ENCODE data around the gene GATAD2A. TPM values are rescaled to one million over a fixed set of nuclear protein-coding genes. Genes with fewer than 3 reads are reported as not detected.

The GATAD2A gene
- total RNA-seq, 3 donors from 2014 or later: 89.3 to 117 (median 107) TPM

DNA sequence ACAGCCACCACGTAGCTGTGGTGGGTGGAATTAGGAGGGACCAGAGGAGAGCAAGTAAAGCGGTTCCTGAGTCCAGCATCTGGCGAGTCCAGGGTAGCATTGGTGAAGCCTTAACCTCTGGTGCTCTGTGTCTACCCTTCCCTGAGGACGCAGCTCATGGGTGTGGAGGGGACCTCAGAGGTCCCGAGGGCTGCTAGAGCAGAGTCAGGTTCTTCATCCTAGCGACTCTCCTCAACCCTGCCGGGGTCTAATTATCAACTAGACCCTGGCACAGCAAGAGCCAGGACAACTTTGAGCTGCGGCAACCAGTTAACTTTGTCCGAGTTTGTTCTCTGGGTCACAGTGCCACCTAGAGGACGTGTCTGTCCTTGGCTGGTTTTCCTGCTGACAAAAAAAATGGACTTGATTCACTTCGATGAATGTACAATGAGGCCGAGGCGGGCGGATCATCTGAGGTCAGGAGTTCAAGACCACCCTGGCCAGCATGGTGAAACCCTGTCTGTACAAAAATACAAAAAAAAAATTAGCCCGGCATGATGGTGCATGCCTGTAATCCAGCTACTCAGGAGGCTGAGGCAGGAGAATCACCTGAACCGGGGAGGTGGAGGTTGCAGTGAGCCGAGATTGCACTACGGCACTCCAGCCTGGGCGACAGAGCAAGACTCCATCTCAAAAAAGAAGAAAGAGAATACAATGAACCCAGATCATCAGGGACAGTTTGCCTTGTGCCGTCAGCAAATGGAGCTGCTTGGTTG lies 84.9 kb downstream of the GATAD2A start:
- TF ChIP-seq, protein P1, sequence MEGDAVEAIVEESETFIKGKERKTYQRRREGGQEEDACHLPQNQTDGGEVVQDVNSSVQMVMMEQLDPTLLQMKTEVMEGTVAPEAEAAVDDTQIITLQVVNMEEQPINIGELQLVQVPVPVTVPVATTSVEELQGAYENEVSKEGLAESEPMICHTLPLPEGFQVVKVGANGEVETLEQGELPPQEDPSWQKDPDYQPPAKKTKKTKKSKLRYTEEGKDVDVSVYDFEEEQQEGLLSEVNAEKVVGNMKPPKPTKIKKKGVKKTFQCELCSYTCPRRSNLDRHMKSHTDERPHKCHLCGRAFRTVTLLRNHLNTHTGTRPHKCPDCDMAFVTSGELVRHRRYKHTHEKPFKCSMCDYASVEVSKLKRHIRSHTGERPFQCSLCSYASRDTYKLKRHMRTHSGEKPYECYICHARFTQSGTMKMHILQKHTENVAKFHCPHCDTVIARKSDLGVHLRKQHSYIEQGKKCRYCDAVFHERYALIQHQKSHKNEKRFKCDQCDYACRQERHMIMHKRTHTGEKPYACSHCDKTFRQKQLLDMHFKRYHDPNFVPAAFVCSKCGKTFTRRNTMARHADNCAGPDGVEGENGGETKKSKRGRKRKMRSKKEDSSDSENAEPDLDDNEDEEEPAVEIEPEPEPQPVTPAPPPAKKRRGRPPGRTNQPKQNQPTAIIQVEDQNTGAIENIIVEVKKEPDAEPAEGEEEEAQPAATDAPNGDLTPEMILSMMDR (IDR thresholded peaks at IDR 0.05): peak; percentile 70
- ATAC-seq: peak; percentile 65

DNA sequence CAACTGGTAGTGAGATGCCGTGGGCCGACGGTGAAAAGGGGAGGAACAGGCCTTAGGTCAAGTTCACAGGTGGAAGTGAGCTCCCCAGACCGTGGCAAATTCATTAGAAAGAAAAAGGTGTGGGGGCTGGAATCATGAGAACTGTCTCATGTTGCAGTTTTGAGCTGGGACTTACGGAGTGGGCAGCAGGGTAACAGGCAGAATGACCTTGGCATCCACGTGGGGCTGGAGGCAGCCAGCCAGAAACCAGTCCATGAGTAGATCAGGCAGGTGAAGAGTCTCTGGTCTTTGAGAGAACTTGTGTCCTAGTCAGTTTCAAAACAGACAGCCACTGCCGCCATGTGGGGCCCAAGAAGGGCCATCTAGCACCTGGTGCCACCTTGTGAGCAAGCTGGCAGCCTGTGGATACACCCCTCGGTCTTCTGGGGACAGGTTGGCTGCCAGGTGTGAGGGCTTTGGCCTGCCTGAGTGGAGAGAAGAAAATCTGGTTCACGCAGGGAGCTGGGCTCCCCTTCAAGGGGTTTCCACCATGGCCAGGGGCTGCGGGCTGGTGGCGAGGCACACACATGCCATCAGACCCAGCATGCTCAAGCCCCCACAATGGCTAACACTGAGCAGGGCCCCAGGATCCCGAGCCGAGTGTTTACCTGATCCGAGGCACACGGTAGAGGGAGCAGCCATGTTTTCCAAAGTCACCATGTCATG lies 86.0 kb downstream of the GATAD2A start:
- H3K9me3 ChIP-seq: no peaks in the 10 kb centered on the region
- peaks cover 8% of the 10 kb centered on the region for H3K36me3 ChIP-seq (ENCODE audit: low read depth)
- DNase-seq: peak in 1 of 3 donors; percentile 43
- peaks cover 43% of the 10 kb centered on the region for H3K4me1 ChIP-seq (ENCODE audit: low read depth)
- no peak for ATAC-seq
- TF ChIP-seq, protein P1 (IDR thresholded peaks at IDR 0.05): no peak
- intact Hi-C loops (cut with DNase I, micrococcal nuclease): loop anchor here (5.0 to 10.0 kb wide), 2 partner anchors 124 to 127 kb away; no protein-coding TSS in a partner anchor
- H3K4me3 ChIP-seq: no peak overlapping the region

More for the DNA sequence above, 84.9 kb downstream of the GATAD2A start:
- Histone ChIP-seq H3K4me1 (ENCODE audit: low read depth) (peaks cover 47% of the 10 kb centered on the region), H3K9me3 (no peaks in the 10 kb centered on the region), H3K36me3 (ENCODE audit: low read depth) (no peaks in the 10 kb centered on the region), H3K4me3 (no peak overlapping the region)
- intact Hi-C loops (cut with DNase I, micrococcal nuclease): loop anchor here (5.0 to 10.0 kb wide), 2 partner anchors 123 to 126 kb away; no protein-coding TSS in a partner anchor
- DNase-seq: peak; percentile 69 to 89 (median 78)

DNA sequence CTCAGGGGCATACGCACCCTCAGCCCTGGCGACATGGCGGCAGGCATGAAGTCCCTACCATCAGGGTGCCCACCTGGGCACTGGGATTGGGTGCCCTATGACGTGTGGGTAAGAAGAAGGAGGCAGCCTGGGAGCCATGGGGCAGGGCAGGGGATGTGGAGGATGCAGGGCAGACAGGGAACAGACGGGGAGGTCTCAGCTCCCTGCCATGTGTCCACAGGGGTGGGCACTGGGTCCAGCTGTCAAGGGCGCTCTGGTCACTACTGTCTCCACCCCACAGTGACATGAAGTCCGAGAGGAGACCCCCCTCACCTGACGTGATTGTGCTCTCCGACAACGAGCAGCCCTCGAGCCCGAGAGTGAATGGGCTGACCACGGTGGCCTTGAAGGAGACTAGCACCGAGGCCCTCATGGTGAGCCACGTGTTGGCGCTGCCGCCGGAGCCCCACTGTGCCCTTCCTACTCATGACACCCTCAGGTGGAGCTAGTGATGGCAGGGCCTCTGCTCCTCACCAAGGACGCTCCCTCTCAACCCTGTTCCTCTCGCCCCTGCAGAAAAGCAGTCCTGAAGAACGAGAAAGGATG lies 86.6 kb downstream of the GATAD2A start:
- no peak overlapping the region for H3K4me3 ChIP-seq
- H3K9me3 ChIP-seq: no peaks in the 10 kb centered on the region
- peaks cover 11% of the 10 kb centered on the region for H3K36me3 ChIP-seq (ENCODE audit: low read depth)
- ATAC-seq (no peak), DNase-seq (peak in 1 of 3 donors; percentile 46)
- TF ChIP-seq, protein P1 (IDR thresholded peaks at IDR 0.05): no peak
- H3K4me1 ChIP-seq (ENCODE audit: low read depth): peaks cover 38% of the 10 kb centered on the region
- intact Hi-C loops (cut with DNase I, micrococcal nuclease): loop anchor here (5.0 to 10.0 kb wide), 2 partner anchors 125 to 127 kb away; no protein-coding TSS in a partner anchor

DNA sequence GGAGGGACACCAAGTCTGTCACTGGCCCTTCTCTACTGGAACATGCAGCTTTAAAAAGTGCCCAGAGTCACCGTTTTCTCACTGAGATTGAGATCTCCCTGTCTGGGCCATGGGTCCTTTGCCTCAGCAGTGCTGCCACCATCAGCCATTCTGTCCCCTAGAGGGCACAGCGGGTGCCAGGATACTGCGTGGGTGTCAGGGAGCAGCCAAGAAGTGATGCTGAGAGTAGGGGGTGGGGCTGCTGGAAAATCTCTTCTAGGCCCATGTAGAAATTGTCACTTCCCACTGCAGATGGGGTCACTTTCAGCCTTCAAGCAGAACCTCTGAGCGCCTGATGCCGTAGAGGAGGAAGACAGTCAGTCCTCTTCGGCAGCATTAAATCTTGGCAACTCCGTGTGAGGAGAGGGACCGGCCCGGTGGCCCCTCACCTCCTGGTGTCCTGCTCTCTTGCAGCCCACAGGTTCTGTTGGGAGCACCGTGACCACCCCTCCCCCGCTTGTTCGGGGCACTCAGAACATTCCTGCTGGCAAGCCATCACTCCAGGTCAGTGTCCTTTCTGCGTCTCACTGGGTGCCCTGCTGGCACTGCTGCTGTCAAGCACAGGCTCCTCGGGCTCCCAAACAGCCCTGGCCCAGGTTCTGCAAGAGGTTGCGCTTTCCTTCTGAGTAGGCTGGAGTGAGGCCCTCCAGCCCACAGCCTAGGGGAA lies 88.5 kb downstream of the GATAD2A start:
- TF ChIP-seq, protein P1 (IDR thresholded peaks at IDR 0.05): no peak
- H3K4me3 ChIP-seq: no peak overlapping the region
- no peaks in the 10 kb centered on the region for H3K9me3 ChIP-seq
- peaks cover 14% of the 10 kb centered on the region for H3K36me3 ChIP-seq (ENCODE audit: low read depth)
- intact Hi-C loops (cut with DNase I, micrococcal nuclease): loop anchor here (5.0 to 10.0 kb wide), 2 partner anchors 127 to 129 kb away; no protein-coding TSS in a partner anchor
- peaks cover 19% of the 10 kb centered on the region for H3K4me1 ChIP-seq (ENCODE audit: low read depth)
- ATAC-seq (no peak), DNase-seq (no peak)

All from mucosa of descending colon (tissue), 3 donors.